Neural progenitor cell (in vitro differentiated cells): ENCODE results near the gene MSRB1.

ENCODE experiments used
- EZH2 ChIP-seq: fragments of 200-600 bp; sonication (generic); IDR thresholded peaks from 2 replicates; pipeline ENCODE4 v1.6.1; 2017; ENCODE audit warnings: antibody characterized with exemption, mild to moderate bottlenecking, moderate library complexity
- EZH2phosphoT487 ChIP-seq: fragments of 200-600 bp; sonication (generic); IDR thresholded peaks from 2 replicates; pipeline ENCODE4 v1.6.1; 2017; ENCODE audit warnings: antibody characterized with exemption
- TF ChIP-seq, protein P1 (sequence below): fragments of 200-600 bp; sonication (generic); IDR thresholded peaks from 2 replicates; pipeline ENCODE4 v1.5.1; 2017; ENCODE audit warnings: antibody characterized with exemption, mild to moderate bottlenecking

GRCh38 chr16:1903220-1903574 lies 39.8 kb downstream of the MSRB1 start:
- TF ChIP-seq, protein P1, sequence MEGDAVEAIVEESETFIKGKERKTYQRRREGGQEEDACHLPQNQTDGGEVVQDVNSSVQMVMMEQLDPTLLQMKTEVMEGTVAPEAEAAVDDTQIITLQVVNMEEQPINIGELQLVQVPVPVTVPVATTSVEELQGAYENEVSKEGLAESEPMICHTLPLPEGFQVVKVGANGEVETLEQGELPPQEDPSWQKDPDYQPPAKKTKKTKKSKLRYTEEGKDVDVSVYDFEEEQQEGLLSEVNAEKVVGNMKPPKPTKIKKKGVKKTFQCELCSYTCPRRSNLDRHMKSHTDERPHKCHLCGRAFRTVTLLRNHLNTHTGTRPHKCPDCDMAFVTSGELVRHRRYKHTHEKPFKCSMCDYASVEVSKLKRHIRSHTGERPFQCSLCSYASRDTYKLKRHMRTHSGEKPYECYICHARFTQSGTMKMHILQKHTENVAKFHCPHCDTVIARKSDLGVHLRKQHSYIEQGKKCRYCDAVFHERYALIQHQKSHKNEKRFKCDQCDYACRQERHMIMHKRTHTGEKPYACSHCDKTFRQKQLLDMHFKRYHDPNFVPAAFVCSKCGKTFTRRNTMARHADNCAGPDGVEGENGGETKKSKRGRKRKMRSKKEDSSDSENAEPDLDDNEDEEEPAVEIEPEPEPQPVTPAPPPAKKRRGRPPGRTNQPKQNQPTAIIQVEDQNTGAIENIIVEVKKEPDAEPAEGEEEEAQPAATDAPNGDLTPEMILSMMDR, result no peak
- TF ChIP-seq EZH2 (no peak), EZH2phosphoT487 (no peak)
